ENCODE measurements around the gene DEGS2. TPM values are rescaled to one million over a fixed set of nuclear protein-coding genes. Genes with fewer than 3 reads are reported as not detected.

DEGS2 gene
- total RNA-seq, 1 experiment from 2014 or later = not detected

DNA sequence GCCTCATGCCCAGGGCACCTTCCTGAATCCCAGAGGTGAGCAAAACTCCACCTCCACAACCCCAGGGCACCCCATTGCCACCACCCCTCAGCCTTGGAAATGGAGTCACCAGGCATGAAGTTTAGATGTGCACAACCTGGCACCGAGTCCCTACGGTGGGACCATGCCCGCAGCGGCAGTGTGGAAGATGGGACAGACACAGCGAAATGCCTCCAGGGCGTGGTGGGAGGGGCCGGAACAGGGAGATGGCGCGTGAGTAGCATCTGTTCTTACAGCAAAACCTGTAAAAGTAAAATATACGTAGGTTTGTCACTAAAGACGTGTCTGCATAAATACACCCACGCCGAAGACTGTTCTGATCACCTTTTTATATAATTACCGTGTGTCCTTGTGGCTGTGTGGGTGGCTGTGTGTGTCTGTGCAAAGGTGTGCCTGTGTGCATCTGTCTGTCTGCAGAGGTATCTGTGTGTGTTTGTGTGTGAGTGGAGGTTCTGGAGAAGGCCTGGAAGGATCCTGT is 17.4 kb upstream of the DEGS2 start:
- ChIA-PET CTCF (no interaction called here), POLR2A (ENCODE audit: low non-redundant PET) (no interaction called here)
- BruUV-seq (replicated peaks) = no TSS peak
- Histone ChIP-seq H3K4me1 (ENCODE audit: insufficient read depth, low read length, poor library complexity, severe bottlenecking) (no peaks in the 10 kb centered on the region), H3K4me3 (ENCODE audit: low read depth, low read length, poor library complexity, severe bottlenecking) (no peak overlapping the region), H3K36me3 (ENCODE audit: insufficient read depth, low read length, poor library complexity, severe bottlenecking) (no peaks in the 10 kb centered on the region), H3K9me3 (ENCODE audit: low read depth, low read length, poor library complexity, severe bottlenecking) (no peaks in the 10 kb centered on the region), H3K27ac (ENCODE audit: low read depth, low read length, poor library complexity, severe bottlenecking) (no peak overlapping the region), H3K27me3 (replicated peaks; ENCODE audit: insufficient read depth, low read depth, low read length, poor library complexity) (no peaks in the 10 kb centered on the region)
- DNase-seq (ENCODE audit: low spot score) = no peak
- intact Hi-C loops (cut with micrococcal nuclease; ENCODE audit: unreplicated experiment) = no loop called here
- no peak for TF ChIP-seq EZH2 (IDR thresholded peaks at IDR 0.05; ENCODE audit: borderline replicate concordance, low read depth, low read length, poor library complexity, severe bottlenecking)
- TF ChIP-seq, protein P1, sequence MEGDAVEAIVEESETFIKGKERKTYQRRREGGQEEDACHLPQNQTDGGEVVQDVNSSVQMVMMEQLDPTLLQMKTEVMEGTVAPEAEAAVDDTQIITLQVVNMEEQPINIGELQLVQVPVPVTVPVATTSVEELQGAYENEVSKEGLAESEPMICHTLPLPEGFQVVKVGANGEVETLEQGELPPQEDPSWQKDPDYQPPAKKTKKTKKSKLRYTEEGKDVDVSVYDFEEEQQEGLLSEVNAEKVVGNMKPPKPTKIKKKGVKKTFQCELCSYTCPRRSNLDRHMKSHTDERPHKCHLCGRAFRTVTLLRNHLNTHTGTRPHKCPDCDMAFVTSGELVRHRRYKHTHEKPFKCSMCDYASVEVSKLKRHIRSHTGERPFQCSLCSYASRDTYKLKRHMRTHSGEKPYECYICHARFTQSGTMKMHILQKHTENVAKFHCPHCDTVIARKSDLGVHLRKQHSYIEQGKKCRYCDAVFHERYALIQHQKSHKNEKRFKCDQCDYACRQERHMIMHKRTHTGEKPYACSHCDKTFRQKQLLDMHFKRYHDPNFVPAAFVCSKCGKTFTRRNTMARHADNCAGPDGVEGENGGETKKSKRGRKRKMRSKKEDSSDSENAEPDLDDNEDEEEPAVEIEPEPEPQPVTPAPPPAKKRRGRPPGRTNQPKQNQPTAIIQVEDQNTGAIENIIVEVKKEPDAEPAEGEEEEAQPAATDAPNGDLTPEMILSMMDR (conservative IDR thresholded peaks at IDR 0.05; ENCODE audit: low read depth, low read length) = no peak

DNA sequence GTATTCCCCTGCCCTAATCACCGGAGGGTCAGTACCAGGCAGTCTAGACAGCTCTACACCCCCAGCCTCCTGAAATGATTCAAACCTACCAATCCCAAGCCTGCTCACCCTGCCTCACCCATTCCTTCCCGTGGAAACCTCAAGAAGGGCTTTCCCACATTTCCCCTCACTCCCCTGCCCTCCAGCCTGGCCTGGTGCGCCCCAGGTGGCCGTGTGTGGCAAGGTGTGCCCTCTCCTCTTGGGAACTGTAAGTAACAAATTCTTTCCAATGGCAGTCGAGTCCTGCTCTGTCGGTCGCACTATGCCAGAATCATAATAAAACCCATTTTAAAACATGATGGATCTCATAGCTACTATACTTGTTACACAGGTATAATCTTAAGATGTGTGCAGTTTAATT is 13.9 kb upstream of the DEGS2 start:
- Histone ChIP-seq H3K9me3 (ENCODE audit: low read depth, low read length, poor library complexity, severe bottlenecking) (no peaks in the 10 kb centered on the region), H3K36me3 (ENCODE audit: insufficient read depth, low read length, poor library complexity, severe bottlenecking) (no peaks in the 10 kb centered on the region), H3K27ac (ENCODE audit: low read depth, low read length, poor library complexity, severe bottlenecking) (no peak overlapping the region), H3K4me1 (ENCODE audit: insufficient read depth, low read length, poor library complexity, severe bottlenecking) (no peaks in the 10 kb centered on the region), H3K4me3 (ENCODE audit: low read depth, low read length, poor library complexity, severe bottlenecking) (no peak overlapping the region), H3K27me3 (replicated peaks; ENCODE audit: insufficient read depth, low read depth, low read length, poor library complexity) (no peaks in the 10 kb centered on the region)
- ChIA-PET CTCF (no interaction called here), POLR2A (ENCODE audit: low non-redundant PET) (no interaction called here)
- TF ChIP-seq, protein P1 (conservative IDR thresholded peaks at IDR 0.05; ENCODE audit: low read depth, low read length) = no peak
- BruUV-seq (replicated peaks) = no TSS peak
- intact Hi-C loops (cut with micrococcal nuclease; ENCODE audit: unreplicated experiment) = no loop called here
- no peak for DNase-seq (ENCODE audit: low spot score)

DNA sequence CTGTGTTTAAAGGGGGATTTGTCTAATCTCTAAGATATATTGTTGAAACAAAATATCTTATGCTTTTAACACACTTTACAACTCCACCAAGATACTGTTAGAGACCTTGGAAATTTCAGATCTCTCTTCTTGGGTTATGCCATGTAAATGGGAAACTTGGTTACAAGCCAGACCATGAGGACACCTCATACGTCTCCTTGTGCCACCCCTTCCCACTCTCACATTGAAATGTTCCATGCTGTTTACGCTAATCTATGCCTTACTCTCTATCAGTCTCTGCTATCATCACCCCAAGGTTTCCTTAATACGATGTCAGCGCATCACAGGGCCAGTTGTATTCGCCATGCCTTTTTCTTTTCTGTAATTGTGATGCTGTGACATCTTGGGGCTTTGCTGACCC is 13.4 kb upstream of the DEGS2 start:
- TF ChIP-seq EZH2 (IDR thresholded peaks at IDR 0.05; ENCODE audit: borderline replicate concordance, low read depth, low read length, poor library complexity, severe bottlenecking) = no peak
- TF ChIP-seq, protein P1 (conservative IDR thresholded peaks at IDR 0.05; ENCODE audit: low read depth, low read length) = no peak
- no TSS peak for BruUV-seq (replicated peaks)
- Histone ChIP-seq H3K27me3 (replicated peaks; ENCODE audit: insufficient read depth, low read depth, low read length, poor library complexity) (no peaks in the 10 kb centered on the region), H3K27ac (ENCODE audit: low read depth, low read length, poor library complexity, severe bottlenecking) (no peak overlapping the region), H3K9me3 (ENCODE audit: low read depth, low read length, poor library complexity, severe bottlenecking) (no peaks in the 10 kb centered on the region), H3K36me3 (ENCODE audit: insufficient read depth, low read length, poor library complexity, severe bottlenecking) (no peaks in the 10 kb centered on the region), H3K4me1 (ENCODE audit: insufficient read depth, low read length, poor library complexity, severe bottlenecking) (no peaks in the 10 kb centered on the region), H3K4me3 (ENCODE audit: low read depth, low read length, poor library complexity, severe bottlenecking) (no peak overlapping the region)
- POLR2A ChIA-PET (ENCODE audit: low non-redundant PET) = no interaction called here
- CTCF ChIA-PET = no interaction called here
- intact Hi-C loops (cut with micrococcal nuclease; ENCODE audit: unreplicated experiment) = no loop called here
- no peak for DNase-seq (ENCODE audit: low spot score)

Measured in A673 (cell line).